GM19238 (cell line): ENCODE measurements around the gene TGOLN2.
"Not testable (repeated sequence)": the region's sequence is repeated elsewhere in the genome, so short reads cannot be mapped to it uniquely, and the experiment has no call there.

Experiments used
- DNase-seq: peaks from one replicate; pipeline ENCODE4 v3.0.0; 2011; ENCODE audit warnings: low spot score; ENCODE audit not compliant: insufficient read length

TGOLN2 gene

DNA sequence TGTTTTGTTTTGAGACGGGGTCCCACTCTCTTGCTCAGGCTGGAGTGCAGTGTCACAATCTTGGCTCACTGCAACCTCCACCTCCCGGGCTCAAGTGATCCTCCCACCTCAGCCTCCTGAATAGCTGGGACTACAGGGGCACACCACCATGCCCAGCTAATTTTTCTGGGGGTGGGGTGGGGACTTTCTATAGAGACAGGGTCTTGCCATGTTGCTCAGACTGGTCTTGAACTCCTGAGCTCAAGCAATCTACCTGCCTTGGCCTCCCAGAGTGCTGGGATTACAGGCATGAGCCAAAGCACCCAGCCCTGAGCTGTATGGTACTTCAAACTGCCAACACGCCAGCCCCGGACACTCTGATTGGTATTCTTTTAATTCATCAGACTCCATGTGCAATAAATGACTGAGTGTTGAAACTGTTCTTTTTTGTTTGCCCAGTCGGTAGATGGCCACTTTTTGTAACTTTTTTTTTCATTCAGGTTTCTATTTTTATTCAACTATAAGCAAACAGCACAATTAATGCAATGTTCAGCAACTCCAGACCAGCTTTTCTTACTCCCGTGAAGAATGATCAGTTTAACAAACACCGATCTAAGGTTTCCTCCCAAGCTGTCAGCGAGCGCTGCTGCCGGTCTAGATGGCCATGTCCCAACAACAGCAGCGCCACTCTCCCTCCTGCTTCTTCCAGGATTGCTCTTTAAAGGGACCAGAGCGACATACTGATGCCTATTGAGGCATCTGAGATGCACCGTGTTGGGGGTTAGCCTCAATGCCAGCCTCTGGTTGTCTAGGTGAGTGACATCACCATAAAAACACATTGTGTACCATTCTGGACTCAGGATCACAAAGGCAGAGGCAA, 12.5 kb upstream of the TGOLN2 start:
- DNase-seq: no peak

DNA sequence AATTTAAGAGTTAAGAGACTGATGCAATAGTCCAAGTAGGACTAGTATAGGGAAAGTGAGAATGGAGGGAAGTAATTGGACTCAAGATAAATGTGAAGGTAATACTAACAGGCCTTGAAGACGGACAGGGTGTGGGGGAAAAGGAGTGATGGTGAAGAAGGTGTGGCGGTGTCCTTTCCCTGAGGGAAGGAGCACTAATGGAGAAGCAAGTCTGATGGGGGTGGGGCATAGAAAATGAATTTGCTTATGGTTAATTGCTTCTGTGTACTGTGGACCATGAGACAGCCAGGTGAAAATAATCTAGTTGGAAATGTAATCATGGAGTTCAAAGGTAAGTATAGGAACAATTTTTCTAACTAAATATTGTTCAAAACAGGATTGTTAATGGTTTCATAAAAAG, 7.1 kb upstream of the TGOLN2 start:
- no peak for DNase-seq

DNA sequence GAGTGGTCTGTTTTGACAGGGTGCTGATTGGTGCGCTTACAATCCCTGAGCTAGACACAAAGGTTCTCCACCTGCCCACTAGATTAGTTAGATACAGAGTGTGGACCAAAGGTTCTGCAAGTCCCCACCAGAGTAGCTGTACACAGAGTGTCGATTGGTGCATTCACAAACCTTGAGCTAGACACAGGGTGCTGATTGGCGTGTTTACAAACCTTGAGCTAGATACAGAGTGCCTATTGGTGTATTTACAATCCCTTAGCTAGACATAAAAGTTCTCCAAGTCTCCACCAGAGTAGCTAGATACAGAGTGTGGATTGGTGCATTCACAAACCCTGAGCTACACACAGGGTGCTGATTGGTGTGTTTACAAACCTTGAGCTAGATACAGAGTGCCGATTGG, 6.1 kb upstream of the TGOLN2 start:
- DNase-seq: not testable (repeated sequence)

DNA sequence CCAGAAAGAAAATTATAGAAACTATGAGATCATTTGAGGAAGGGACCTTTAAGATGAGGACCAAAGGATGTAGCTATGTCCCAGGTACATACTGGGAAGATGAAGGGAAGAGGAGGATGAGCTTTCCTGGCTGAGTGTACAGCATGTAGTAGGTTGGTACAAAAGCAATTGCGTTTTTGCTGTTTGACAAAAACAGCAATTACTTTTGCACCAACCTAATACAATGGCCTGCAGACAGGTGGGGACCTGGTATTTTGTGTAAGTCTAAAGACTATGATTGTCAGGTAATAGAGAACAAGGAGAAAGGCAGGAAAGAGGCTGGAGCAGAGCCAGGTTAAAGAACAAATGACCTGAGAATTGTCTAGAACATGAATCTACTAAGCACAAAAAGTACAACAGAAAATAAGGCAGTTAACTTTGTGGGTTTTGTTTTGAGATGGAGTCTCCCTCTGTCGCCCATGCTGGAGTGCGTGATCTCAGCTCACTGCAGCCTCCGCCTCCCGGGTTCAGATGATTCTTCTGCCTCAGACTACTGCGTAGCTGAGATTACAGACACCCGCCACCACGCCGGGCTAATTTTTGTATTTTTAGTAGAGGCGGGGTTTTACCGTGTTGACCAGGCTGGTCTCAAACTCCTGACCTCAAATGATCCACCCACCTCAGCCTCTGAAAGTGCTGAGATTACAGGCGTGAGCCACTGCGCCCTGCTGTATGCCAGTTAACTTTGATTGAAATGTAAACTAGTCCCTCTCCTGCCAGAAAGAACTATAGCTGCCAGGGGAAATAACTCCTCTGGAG, 3.2 kb upstream of the TGOLN2 start:
- DNase-seq: no peak

DNA sequence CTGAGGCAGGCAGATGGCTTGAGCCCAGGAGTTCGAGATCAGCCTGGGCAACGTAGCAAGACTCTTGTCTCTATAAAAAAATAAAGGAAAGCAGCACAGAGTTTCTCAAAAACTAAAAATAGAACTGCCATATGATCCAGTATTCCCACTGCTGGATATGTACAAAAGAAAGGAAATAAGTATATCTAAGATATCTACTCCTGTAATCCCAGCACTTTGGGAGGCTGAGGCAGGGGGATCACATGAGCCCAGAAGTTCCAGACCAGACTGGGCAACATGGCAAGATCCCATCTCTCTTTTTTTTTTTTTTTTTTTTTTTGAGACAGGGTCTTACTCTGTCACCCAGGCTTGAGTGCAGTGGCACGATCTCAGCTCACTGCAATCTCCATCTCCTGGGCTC, 1.9 kb upstream of the TGOLN2 start:
- DNase-seq: not testable (repeated sequence)

DNA sequence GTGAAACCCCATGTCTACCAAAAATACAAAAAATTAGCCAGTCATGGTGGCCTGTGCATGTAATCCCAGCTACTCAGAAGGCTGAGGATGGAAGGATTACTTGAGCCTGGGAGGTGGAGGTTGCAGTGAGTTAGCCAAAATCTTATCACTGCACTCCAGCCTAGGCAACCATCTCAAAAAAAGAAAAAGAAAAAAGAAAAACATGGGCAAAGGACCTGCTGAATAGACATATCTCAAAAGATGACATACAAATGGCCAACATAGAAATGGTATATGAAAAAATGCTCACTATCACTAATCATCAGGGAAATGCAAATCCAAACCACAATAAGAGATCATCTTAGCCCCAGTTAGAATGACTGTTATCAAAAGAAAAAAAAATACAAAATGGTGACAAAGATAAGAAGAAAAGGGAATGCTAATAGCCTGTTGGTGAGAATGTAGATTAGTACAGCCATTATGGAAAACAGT, 1.4 kb upstream of the TGOLN2 start:
- no peak for DNase-seq

DNA sequence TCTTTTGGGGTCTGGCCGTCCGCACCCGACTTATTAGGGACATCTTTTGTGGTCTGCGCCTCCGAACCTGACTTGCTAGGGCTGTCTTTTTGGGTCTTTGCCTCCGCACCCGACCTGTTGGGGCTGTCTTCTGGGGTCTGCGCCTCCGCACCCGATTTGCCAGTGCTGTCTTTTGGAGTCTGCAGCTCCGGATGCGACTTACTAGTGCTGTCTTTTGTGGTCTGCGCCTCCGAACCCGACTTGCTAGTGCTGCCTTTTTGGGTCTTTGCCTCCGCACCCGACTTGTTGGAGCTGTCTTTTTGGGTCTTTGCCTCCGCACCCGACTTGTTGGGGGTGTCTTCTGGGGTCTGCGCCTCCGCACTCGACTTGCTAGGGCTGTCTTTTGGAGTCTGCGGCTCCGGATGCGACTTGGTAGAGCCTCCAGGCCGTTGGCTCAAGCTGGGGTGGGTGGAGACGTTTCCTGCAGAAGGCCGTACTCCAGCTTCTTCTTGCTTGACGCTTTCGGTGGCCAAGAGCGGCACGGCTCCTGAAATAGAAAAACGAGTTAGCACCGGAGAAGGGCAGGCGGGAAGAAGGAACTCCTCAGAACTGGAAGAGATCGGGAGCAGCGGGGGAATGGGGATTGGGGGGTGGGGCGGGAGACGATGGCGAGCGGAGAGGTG, 498 bp downstream of the TGOLN2 start:
- peak; percentile 40 for DNase-seq

DNA sequence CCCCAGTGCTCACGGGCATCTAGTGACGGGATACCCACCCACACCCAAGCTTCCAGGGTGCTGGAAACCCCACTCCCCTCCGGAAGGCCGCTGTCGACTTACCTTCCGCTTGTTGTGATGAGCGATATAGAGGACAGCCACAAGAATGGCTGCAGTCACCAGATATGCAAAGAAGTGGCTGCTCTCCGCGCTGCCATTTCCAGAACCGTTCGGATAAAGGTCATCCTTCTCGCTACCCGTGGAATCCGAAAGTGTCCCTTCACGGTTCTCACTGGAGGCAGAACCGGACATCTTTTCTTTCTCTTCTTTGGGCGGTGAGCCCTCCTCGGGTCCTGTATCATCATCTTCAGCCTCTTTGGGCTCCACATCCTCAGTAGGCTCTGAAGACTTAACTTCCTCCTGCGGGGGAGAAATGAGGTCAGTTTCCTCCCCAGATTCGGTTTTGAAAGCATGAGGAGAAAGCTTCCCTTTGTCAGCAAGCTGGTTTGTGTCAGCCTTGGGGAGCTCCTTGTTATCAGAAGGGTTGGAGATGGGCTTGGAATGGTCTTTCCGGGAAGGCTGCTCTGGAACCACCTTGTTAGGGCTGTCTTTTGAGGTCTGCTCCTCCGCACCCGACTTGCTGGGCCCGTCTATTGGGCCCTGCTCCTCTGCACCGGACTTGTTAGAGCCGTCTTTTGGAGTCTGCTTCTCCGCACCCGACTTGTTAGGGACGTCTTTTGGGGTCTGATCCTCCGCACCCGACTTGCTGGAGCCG, 1.2 kb downstream of the TGOLN2 start:
- DNase-seq: peak; percentile 45

DNA sequence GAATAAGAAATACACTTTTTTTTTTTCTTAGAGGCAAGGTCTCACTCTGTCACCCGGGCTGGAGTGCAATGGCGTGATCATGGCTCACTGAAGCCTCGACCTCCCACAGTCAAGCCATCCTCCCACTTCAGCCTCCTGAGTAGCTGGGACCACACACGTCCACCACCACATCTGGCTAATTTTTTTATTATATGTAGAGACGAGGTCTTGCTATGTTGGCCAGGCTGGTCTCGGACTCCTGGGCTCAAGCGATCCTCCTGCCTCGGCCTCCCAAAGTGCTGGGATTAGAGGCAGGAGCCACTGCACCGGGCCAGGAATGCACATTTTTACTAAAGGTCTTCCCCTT, 2.4 kb downstream of the TGOLN2 start:
- no peak for DNase-seq

DNA sequence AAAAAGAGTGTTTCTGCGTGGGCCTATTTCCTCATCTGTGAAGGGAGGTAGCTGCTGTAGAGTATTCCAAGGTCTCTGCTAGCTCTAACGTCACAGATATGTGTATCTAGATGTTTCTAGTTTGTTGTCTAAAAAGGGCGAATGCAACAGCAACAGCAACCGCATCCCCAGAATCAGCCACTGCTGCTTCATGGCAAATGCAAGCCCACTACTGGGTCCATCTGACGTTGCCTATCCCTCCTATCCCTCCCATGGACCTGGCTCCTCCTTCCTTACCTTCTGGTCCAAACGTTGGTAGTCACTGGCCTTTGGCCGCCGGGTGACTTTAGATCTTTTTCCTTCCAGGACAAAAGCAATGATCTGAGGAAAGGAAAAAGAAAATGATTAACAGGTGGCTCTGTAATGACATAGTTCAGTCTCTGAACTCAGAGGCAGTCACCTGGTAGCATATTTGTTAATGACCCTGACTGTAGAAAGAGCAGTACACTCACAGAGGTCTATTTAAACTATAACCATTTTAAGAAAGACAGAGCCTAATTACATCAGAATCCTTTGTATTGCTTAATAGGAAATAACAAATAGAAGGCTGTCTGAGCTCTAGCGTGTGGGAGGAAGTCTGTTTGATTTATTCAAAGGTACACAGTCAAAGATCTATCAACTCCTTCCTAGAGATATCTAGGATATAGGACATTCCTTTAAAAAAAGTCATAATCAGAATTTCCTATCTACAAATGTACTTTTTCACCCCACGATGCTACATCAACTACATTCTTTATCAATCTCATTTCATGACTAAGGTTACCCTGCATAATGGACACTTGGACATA, 2.9 kb downstream of the TGOLN2 start:
- DNase-seq: no peak

DNA sequence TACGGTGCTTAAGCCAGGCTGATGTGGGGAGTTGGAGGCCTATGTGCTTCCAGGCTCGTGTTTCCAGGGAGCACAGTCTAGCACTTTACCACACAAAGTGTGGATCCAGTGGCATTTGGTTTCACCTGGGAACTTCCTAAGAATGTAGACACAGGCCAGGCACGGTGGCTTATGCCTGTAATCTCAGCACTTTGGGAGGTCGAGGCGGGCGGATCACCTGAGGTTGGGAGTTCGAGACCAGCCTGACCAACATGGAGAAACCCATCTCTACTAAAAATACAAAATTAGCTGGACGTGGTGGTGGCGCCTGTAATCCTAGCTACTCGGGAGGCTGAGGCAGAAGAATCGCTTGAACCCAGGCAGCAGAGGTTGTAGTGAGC, 3.8 kb downstream of the TGOLN2 start:
- DNase-seq: not testable (repeated sequence)

DNA sequence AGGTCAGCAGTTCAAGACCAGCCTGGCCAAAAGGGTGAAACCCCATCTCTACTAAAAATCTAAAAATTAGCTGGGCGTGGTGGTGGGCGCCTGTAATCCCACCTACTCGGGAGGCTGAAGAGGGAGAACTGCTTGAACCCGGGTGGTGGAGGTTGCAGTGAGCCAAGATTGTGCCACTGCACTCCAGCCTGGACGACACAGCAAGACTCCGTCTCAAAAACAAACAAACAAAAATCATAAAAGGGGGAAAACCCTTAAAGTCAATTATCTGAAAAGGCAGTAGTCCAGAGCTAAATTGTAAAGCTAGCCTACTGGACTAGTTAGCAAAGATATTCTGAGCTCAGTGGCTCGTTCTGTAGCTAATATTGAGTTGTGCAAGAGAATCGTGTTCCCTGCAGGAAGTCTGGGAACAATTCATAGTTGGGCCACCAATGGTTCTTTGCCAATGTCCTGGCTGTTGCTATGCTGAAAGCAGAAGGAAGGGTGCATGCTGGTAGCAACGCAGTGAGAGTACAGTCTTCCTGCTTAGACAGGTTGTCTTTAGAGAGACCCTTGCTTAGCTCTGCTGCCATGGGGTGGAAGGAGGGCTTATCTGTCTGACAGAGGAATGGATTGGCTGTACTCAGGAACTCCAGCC, 4.3 kb downstream of the TGOLN2 start:
- DNase-seq: no peak

DNA sequence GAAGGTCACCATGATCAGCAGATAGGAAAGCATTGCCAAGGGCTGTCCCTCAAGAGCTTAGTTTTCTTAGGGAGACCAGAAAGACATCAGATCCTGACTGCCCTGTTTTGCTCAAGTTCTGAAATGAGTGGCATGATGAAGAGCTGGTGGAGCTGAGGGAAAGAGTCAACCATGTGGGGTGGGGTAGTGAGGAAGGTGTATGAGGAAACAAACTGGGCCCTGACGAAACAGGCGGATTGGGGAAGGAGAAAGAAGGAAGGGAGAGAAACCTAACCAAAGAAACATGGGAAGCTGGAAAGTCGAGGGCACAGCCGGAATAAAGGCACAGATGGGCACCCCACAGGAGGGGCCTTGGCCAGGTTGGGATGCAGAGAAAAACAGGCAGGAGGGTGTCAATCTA, 8.0 kb downstream of the TGOLN2 start:
- DNase-seq: no peak

DNA sequence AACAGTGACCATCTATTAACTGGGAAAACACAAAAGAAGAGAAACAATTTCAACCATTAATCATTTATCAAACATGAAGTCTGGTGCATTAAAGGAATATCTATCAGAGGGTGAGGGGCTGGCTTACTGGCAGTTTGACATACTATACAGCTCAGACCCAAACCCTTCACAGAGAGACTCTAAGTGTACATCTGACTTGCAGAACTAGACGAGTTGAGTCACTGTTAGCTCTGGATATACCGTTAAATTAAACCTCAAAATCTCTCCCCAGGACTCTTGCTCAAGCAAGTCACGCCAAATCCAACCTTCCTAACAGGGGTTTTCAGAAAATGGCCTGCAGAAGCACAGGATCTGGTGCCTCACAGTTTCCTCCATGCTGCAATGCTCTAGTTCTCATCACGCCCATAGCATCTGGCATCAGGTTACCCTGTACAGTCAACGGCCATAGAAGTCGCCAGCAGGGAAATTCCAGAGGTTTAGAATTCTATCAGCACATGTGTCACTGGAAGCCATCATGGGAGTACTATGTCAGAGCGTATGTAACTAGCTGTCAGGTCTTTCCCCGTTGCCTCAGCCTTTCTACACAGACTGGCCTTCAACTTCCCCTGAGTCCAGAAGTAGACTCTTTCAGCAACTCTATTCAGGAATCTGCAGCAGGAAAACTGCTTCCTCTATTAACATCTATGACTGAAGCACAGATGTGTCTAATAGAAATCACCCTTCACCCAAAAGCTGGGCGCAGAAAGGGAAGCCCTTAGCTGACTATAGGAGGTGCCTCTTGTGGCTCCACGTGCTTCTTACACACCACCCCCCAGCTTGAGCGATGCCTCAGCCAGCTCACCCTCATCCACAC, 9.3 kb downstream of the TGOLN2 start:
- no peak for DNase-seq

DNA sequence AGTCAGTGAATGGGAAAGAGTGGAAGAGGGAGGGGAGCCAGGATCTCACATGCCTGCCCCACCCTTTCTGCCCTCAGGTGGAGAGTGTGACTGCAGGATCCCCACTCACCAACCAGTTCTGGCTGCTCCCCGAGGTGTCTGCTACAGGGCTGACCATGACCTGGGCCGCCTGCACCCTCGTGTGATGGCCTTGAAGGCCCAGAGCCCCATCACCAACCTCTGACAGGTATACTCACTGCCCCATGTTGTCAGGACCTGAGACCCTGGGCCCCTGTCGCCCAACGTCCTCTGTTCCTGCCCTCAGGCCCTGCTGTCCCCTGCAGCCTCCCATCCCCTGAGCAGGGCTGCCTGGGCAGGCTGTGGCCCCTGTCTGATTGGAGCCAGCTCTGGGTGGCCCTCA, 11.9 kb downstream of the TGOLN2 start:
- DNase-seq: not testable (repeated sequence)

DNA sequence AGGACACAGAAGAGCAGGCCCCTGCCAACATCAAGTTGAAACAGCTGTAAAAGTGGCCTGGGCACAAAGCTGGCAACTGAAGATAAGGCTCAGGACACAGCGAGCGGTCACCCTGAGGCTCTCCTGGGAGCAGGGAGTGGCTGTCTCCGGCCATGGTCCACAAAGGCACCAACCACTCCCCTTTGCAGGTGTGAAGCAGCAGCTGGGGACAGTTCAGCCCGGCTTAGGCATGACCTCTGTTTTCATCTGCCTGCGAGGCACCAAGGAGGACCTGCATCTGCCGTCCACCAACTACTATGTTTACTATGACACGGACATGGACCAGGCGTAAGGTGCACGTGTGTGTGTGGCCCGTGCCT, 12.9 kb downstream of the TGOLN2 start:
- no peak for DNase-seq

DNA sequence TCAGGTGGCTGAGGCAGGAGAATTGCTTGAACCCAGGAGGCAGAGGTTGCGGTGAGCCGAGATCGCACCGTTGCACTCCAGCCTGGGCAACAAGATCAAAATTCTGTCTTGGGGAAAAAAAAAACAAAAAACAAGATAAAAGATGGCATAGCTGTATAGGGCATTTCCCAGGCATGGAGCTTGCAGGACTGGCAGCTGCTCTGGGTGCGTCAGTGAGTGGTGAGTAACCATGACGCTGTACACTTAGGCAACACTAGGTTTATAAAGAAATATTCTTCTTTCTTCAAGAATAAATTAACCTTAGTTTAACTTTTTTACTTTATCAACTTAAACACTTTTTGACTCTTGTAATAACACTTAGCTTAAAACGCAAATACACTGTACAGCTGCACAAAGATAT, 15.4 kb downstream of the TGOLN2 start:
- DNase-seq: no peak

DNA sequence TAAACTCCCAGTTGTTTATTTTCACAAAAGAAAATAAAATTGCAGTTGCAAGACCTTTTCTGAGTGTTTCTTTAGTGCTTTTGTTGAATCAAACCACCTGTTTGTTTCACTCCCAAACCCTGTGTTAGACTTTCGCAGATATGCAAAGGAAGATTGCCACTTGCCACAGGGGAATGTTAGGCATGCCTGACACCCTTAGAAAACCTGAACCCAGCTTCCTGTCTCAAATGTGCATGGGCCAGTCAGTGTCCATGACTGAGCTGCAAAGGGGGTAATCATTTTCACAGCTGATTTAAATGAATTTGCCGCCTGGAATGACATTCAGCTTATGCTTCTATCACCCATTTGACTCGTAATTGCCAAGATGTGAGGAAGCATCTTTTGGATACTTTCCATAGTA, 17.5 kb downstream of the TGOLN2 start:
- no peak for DNase-seq

DNA sequence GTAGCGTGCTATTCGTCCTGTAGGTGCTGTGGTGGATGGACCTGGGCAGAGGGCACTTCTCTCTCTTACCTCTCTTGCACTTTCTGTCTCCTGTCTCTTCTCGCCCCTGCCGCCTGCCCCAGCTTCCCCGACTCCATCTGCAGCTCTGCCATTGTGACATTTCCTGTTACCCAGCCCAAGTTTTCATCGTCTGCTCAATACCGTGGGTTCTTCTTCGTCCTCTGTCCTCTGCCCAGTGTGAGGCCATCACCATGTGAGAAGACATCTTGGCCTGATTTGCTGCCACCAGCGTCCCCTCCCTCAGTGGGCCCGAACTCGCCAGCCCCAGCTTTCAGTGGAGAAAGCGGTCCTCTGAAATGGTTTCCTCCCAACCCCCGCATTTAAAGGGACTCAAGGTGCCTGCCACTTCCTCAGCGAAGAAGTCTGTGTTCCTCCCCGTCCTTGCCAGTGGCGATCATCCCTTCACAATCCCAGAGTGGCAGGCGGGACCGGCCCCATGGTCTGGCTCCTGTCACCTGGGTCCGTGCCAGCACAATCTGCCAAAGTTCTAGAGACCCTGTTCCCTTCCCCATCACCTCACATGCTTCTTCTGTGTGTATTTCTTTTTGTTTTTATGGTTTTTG, 18.0 kb downstream of the TGOLN2 start:
- DNase-seq: no peak
